HG03442 (cell line): ENCODE data around the gene ELP5.
"Not testable (repeated sequence)": the region's sequence is repeated elsewhere in the genome, so short reads cannot be mapped to it uniquely, and the experiment has no call there.

Experiments
- ATAC-seq: cut with Tn5 transposase; IDR thresholded peaks from one replicate; pipeline ENCODE4 v1.9.1; 2021; ENCODE audit warnings: mild to moderate bottlenecking, moderate library complexity; ENCODE audit not compliant: unreplicated experiment

The ELP5 gene

GRCh38 chr17:7235693-7236665 lies 16.0 kb upstream of the ELP5 start:
- no peak for ATAC-seq

GRCh38 chr17:7236808-7237207 lies 15.2 kb upstream of the ELP5 start:
- ATAC-seq: no peak

GRCh38 chr17:7237266-7237760 lies 14.7 kb upstream of the ELP5 start:
- ATAC-seq: no peak

- ATAC-seq: no peak
These were observed 14.1 kb upstream of the ELP5 start for GRCh38 chr17:7237761-7238419.

GRCh38 chr17:7238420-7239090 lies 13.5 kb upstream of the ELP5 start:
- no peak for ATAC-seq

GRCh38 chr17:7239091-7240027 lies 12.7 kb upstream of the ELP5 start, which contains the start of gene PHF23:
PHF23 (minus strand) TSS chr17:7239457; CDS start chr17:7239279, 178 bp downstream.
- peak; percentile 46 for ATAC-seq

GRCh38 chr17:7240375-7240774 lies 11.6 kb upstream of the ELP5 start:
- no peak for ATAC-seq

GRCh38 chr17:7241090-7241733 lies 10.8 kb upstream of the ELP5 start:
- ATAC-seq: no peak

GRCh38 chr17:7241783-7242716 lies 10.0 kb upstream of the ELP5 start, which contains the start of gene GABARAP:
GABARAP (minus strand) TSS chr17:7242449; CDS start chr17:7242330, 119 bp downstream.
- peak; percentile 34 for ATAC-seq

GRCh38 chr17:7242717-7243452 lies 9.1 kb upstream of the ELP5 start:
- ATAC-seq: peak; percentile 35

- no peak for ATAC-seq
These were observed 8.6 kb upstream of the ELP5 start for GRCh38 chr17:7243453-7243729.

GRCh38 chr17:7243838-7244237 lies 8.2 kb upstream of the ELP5 start:
- not testable (repeated sequence) for ATAC-seq

- ATAC-seq: no peak
These were observed 5.2 kb upstream of the ELP5 start for GRCh38 chr17:7246779-7247178.

- ATAC-seq: no peak
These were observed 3.2 kb upstream of the ELP5 start for GRCh38 chr17:7248796-7249195.

- ATAC-seq: no peak
These were observed 2.8 kb upstream of the ELP5 start for GRCh38 chr17:7249214-7249613.

- no peak for ATAC-seq
These were observed 2.2 kb upstream of the ELP5 start for GRCh38 chr17:7249830-7250229.

GRCh38 chr17:7250695-7251627 lies 1.1 kb upstream of the ELP5 start:
- no peak for ATAC-seq
